ENCODE measurements around the gene NMRK1.

- no peak for TF ChIP-seq CTCF (IDR thresholded peaks at IDR 0.05)
- no peak for TF ChIP-seq POLR2A (IDR thresholded peaks at IDR 0.05)
Measured at GRCh38 chr9:75090579-75090978, 2.6 kb upstream of the NMRK1 start.

Measured in lower leg skin (tissue), 3 donors.